HCT116 (cell line): ENCODE results near the gene SH3PXD2A. TPM values are rescaled to one million over a fixed set of nuclear protein-coding genes. Genes with fewer than 3 reads are reported as not detected.
A peak's percentile ranks its signal among the peaks of the same experiment; 100 is the strongest.

ENCODE experiments used
- ATAC-seq: fragments of 200-7000 bp; cut with Tn5 transposase; 2 replicates; pipeline ENCODE4 v1.9.1; 2020; ENCODE audit warnings: mild to moderate bottlenecking, moderate library complexity
- BruUV-seq: library from RNA; stranded (reverse); fragments of 400-500 nt; replicated peaks from 2 replicates; lab custom pipeline; 2021; lab: Mats Ljungman, UMichigan
- CTCF ChIA-PET: fragments of 300-600 bp; sonication (Branson Sonifier 250); formaldehyde crosslinking; loops from one replicate; lab custom pipeline; 2021; ENCODE audit warnings: antibody characterized with exemption; lab: Charles Lee
- POLR2A ChIA-PET: fragments of 300-600, 350-600 bp; sonication (Branson Sonifier 250); formaldehyde crosslinking; loops from one replicate; lab custom pipeline; 2021; ENCODE audit warnings: antibody characterized with exemption; lab: Charles Lee
- RAD21 ChIA-PET, 2 experiments: fragments of 300-600 bp; sonication (Branson Sonifier 250); formaldehyde crosslinking; loops; one replicate each; lab custom pipeline; 2023; ENCODE audit warnings: low total read pairs in 2 of 2; ENCODE audit not compliant: uncharacterized antibody in 2 of 2, unreplicated experiment in 2 of 2, low non-redundant PET in 1 of 2; lab: Charles Lee
- DNase-seq: peaks from one replicate; pipeline ENCODE4 v3.0.0-alpha.2; 2010; ENCODE audit warnings: low read depth, low spot score
- H2AFZ ChIP-seq: fragments of 200-600 bp; shearing (Covaris generic), sonication (generic); 2 replicates; pipeline ENCODE4 v1.6.1; 2017; ENCODE audit warnings: low read depth, mixed run types, mixed read lengths, antibody characterized with exemption, low read length; ENCODE audit not compliant: poor library complexity, severe bottlenecking
- H3K27ac ChIP-seq: 2 replicates; pipeline ENCODE4 v1.5.1; 2012; ENCODE audit warnings: low read depth, low read length
- H3K27me3 ChIP-seq: fragments of 200-600 bp; sonication (generic); 2 replicates; pipeline ENCODE4 v1.6.1; 2016; ENCODE audit warnings: mixed run types, low read length, mixed read lengths; ENCODE audit not compliant: insufficient read depth
- H3K36me3 ChIP-seq, 2 experiments: fragments of 200-500 bp in 1 of 2; fragments of 200-600 bp in 1 of 2; sonication (Bioruptor generic) in 1 of 2; sonication (generic) in 1 of 2; 2 replicates each; pipeline versions ENCODE4 v1.5.1 to v1.6.1; 2014 to 2016; ENCODE audit warnings: low read length in 2 of 2, inconsistent platforms in 1 of 2, mixed read lengths in 1 of 2, mixed run types in 1 of 2; ENCODE audit not compliant: insufficient read depth in 2 of 2, control insufficient read depth in 1 of 2
- H3K4me1 ChIP-seq, 2 experiments: fragments of 200-600 bp in 1 of 2; sonication (generic) in 1 of 2; 2 replicates each; pipeline versions ENCODE4 v1.5.1 to v1.6.1; 2012 to 2017; ENCODE audit warnings: low read length in 2 of 2, inconsistent platforms in 1 of 2, mild to moderate bottlenecking in 1 of 2, mixed read lengths in 1 of 2, mixed run types in 1 of 2, moderate library complexity in 1 of 2; ENCODE audit not compliant: insufficient read depth in 2 of 2, control insufficient read depth in 1 of 2
- H3K4me2 ChIP-seq: fragments of 200-600 bp; sonication (generic); 2 replicates; pipeline ENCODE4 v1.6.1; 2017; ENCODE audit warnings: mixed run types, low read length, mixed read lengths
- H3K4me3 ChIP-seq, 2 experiments: fragments of 200-600 bp in 1 of 2; sonication (generic) in 1 of 2; replicated peaks in 1 of 2; 2 replicates each; pipeline ENCODE4 v1.5.1; 2011 to 2016; ENCODE audit warnings: low read length in 2 of 2, control low read depth in 1 of 2, low read depth in 1 of 2, mild to moderate bottlenecking in 1 of 2, mixed read lengths in 1 of 2, mixed run types in 1 of 2
- H3K79me2 ChIP-seq: fragments of 200-600 bp; sonication (generic); 2 replicates; pipeline ENCODE4 v1.6.1; 2017; ENCODE audit warnings: mild to moderate bottlenecking, mixed run types, low read length, moderate library complexity, mixed read lengths; ENCODE audit not compliant: insufficient read depth
- H3K9ac ChIP-seq: fragments of 200-600 bp; sonication (generic); 2 replicates; pipeline ENCODE4 v1.6.1; 2016; ENCODE audit warnings: low read length, mixed read lengths
- H3K9me2 ChIP-seq: fragments of 200-600 bp; sonication (generic), shearing (Covaris generic); 2 replicates; pipeline ENCODE4 v1.6.1; 2017; ENCODE audit warnings: mixed run types, mild to moderate bottlenecking, moderate library complexity; ENCODE audit not compliant: insufficient read depth
- H3K9me3 ChIP-seq, 2 experiments: fragments of 200-500 bp in 1 of 2; fragments of 200-600 bp in 1 of 2; sonication (Bioruptor generic) in 1 of 2; sonication (generic) in 1 of 2; 2 replicates each; pipeline ENCODE4 v1.6.1; 2014 to 2017; ENCODE audit warnings: low read length in 2 of 2, mixed read lengths in 2 of 2, inconsistent platforms in 1 of 2, low read depth in 1 of 2, mild to moderate bottlenecking in 1 of 2, mixed run types in 1 of 2, moderate library complexity in 1 of 2; ENCODE audit not compliant: control insufficient read depth in 1 of 2, insufficient read depth in 1 of 2
- H4K20me1 ChIP-seq: fragments of 200-600 bp; sonication (generic), shearing (Covaris generic); 2 replicates; pipeline ENCODE4 v1.6.1; 2017; ENCODE audit warnings: mixed run types, mild to moderate bottlenecking, moderate library complexity; ENCODE audit not compliant: insufficient read depth
- FOSL1 ChIP-seq: IDR thresholded peaks from 2 replicates; pipeline ENCODE4 v1.6.1; 2012; ENCODE audit warnings: low read depth
- REST ChIP-seq: IDR thresholded peaks from 2 replicates; pipeline ENCODE4 v1.6.1; 2012; ENCODE audit warnings: low read depth
- YY1 ChIP-seq: IDR thresholded peaks from 2 replicates; pipeline ENCODE4 v1.6.1; 2011; ENCODE audit warnings: low read length, low read depth, moderate library complexity, mild to moderate bottlenecking; ENCODE audit not compliant: insufficient replicate concordance; ENCODE audit errors: extremely low read depth
- intact Hi-C: fragments of 100-400 bp; cut with micrococcal nuclease; formaldehyde crosslinking; loops from 2 replicates; pipeline ENCODE4 v1.10.0; 2022
- total RNA-seq: library from RNA; stranded (reverse); gene quantifications from one replicate; pipeline ENCODE4 v1.2.1, GENCODE V29; 2021; ENCODE audit not compliant: unreplicated experiment

SH3PXD2A gene
- total RNA-seq, 1 experiment from 2014 or later = 8.7 TPM

DNA sequence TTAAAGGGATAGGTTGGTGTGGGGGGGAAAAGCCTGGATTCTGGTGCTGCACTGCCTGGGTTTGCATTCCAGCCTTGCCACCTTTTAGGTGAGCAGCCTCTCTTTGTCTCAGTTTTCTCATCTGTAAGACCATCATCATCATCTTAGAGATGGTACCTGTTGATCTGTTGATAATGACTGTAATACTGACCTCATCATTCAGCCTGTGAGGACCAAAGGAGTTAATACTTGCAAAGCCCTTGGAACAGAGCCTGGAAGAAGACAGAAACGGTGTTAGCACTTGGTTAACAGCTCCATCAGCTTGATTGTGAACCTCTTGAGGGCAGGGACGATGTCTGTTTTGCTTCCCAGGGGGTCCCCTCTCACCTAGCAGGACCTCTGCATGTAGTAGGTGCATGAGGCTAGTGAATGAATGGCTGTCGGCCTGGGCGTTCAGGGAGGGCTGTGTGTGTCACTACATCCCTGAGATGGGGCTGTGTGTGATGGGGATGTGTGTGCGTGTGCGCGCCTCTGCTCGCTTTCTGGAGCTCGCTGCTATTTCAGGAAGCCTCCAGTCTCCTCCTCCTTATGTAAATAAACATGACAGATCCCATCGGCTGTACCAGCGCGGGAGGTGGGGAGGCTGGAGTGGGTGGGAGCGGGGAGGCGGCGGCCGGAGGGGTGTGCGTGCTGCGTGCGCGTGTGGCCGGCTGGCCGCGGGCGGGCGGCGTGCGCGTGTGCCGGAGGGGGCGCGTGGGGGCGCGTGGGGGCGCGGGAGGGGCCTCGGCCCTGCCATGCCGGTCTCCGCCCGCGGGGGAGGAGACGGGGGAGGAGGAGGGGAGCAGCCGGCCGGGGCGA is 300.7 kb downstream of the SH3PXD2A start:
- ChIA-PET RAD21 (no interaction called here), POLR2A (interaction anchor here (0.9 kb wide), 1 partner anchor 11 kb away, joined by 3 read pairs; no protein-coding TSS in a partner anchor)
- H3K79me2 ChIP-seq = no peaks in the 10 kb centered on the region
- no peaks in the 10 kb centered on the region for H3K9me2 ChIP-seq
- H3K36me3 ChIP-seq = no peaks in the 10 kb centered on the region
- no peaks in the 10 kb centered on the region for H4K20me1 ChIP-seq
- no peak overlapping the region for H3K27ac ChIP-seq
- no peak overlapping the region for H3K9ac ChIP-seq
- H3K27me3 ChIP-seq = no peaks in the 10 kb centered on the region
- peak overlapping the region; percentile 63 for H3K4me2 ChIP-seq
- ATAC-seq = peak; percentile 81
- peaks cover 0 to 10% of the 10 kb centered on the region in 2 experiments; a peak in 1 of 4 replicates for H3K4me1 ChIP-seq
- H2AFZ ChIP-seq = no peak overlapping the region
- TF ChIP-seq REST (no peak), YY1 (no peak), FOSL1 (no peak)
- TF ChIP-seq, all 23 proteins: peak for 0
- Histone ChIP-seq H3K4me3 (peak overlapping the region; percentile 31 to 47), H3K9me3 (no peaks in the 10 kb centered on the region)
- BruUV-seq = no TSS peak
- intact Hi-C loops = no loop called here
- CTCF ChIA-PET = no interaction called here
- DNase-seq = no peak
